ENCODE data around the gene GET3. TPM values are rescaled to one million over a fixed set of nuclear protein-coding genes. Genes with fewer than 3 reads are reported as not detected.

GET3 gene
- total and polyA plus RNA-seq, 2 of the 13 experiments (the other 11 are each of a cell fraction or from before 2014, with no cell fraction given) = 57.7 to 59.4 TPM

GRCh38 chr19:12783849-12784393 is 46.6 kb downstream of the GET3 start (continued):
- TF ChIP-seq RERE (CRISPR knock-in tag; IDR thresholded peaks at IDR 0.05; ENCODE audit: low read depth) (0 out of 2 replicates have a peak, but pooled peaks have one; percentile 25), KMT2B (CRISPR knock-in tag; IDR thresholded peaks at IDR 0.05) (no peak), ZNF644 (CRISPR knock-in tag; IDR thresholded peaks at IDR 0.05; ENCODE audit: low read depth) (no peak), ZBTB38 (CRISPR knock-in tag; IDR thresholded peaks at IDR 0.05) (0 out of 2 replicates have a peak, but pooled peaks have one; percentile 16), FOXK1 (CRISPR knock-in tag; IDR thresholded peaks at IDR 0.05; ENCODE audit: borderline replicate concordance, low read depth) (no peak), SIX4 (CRISPR knock-in tag; IDR thresholded peaks at IDR 0.05) (no peak), ZEB1 (IDR thresholded peaks at IDR 0.05; ENCODE audit: insufficient replicate concordance, low read depth) (no peak), ZNF83 (CRISPR knock-in tag; IDR thresholded peaks at IDR 0.05; ENCODE audit: borderline replicate concordance) (no peak), SIN3B (IDR thresholded peaks at IDR 0.05; ENCODE audit: low read length) (no peak), NCOA1 (CRISPR knock-in tag; IDR thresholded peaks at IDR 0.05) (no peak), ZNF124 (CRISPR knock-in tag; IDR thresholded peaks at IDR 0.05) (no peak), MAX (IDR thresholded peaks at IDR 0.05) (no peak), ZFP62 (CRISPR knock-in tag; IDR thresholded peaks at IDR 0.05) (no peak), FOXM1 (CRISPR knock-in tag; IDR thresholded peaks at IDR 0.05) (no peak), MAZ (IDR thresholded peaks at IDR 0.05; ENCODE audit: borderline replicate concordance, low read depth, low read length) (no peak), MAZ (CRISPR knock-in tag; IDR thresholded peaks at IDR 0.05; ENCODE audit: low read depth) (no peak), ZNF414 (CRISPR knock-in tag; IDR thresholded peaks at IDR 0.05) (no peak), HOXA7 (CRISPR knock-in tag; IDR thresholded peaks at IDR 0.05) (no peak), SIX1 (CRISPR knock-in tag; IDR thresholded peaks at IDR 0.05; ENCODE audit: borderline replicate concordance) (no peak), IKZF1 (IDR thresholded peaks at IDR 0.05) (no peak), YEATS2 (CRISPR knock-in tag; IDR thresholded peaks at IDR 0.05; ENCODE audit: borderline replicate concordance) (no peak), HMG20B (CRISPR knock-in tag; conservative IDR thresholded peaks at IDR 0.05) (no peak), PPARG (CRISPR knock-in tag; conservative IDR thresholded peaks at IDR 0.05) (no peak), ZSCAN21 (CRISPR knock-in tag; IDR thresholded peaks at IDR 0.05; ENCODE audit: borderline replicate concordance) (no peak), ZNF180 (CRISPR knock-in tag; IDR thresholded peaks at IDR 0.05; ENCODE audit: borderline replicate concordance, low read depth) (no peak), SMAD3 (CRISPR knock-in tag; IDR thresholded peaks at IDR 0.05) (no peak), FOXP1 (IDR thresholded peaks at IDR 0.05) (no peak), FOXP1 (CRISPR knock-in tag; IDR thresholded peaks at IDR 0.05) (no peak), PITX1 (CRISPR knock-in tag; IDR thresholded peaks at IDR 0.05) (no peak), ZNF251 (CRISPR knock-in tag; IDR thresholded peaks at IDR 0.05) (no peak)

Data from HepG2 (cell line).